Measurements from ENCODE around the gene RFX4.

DNA sequence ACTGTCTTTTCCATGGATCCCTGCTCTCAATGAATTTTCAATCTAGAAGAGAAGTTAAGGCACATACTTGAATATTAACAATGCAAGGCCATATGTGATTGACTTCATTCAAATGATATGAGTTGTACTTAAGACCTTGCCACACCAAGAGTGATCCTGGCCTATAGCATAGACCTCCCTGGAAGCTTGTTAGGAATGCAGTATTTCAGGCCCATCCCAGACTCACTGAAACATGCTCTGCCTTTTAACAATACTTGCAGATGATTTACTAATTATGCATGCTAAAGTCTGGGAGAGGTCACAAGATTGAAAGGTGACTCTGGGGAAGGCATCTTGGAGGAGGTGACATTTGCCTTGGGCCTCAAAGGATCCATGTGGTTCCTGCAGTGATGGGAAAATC is 43.2 kb downstream of the RFX4 start:
- no peak for TF ChIP-seq GATA3 (IDR thresholded peaks at IDR 0.05; ENCODE audit: low read depth, low read length)
- TF ChIP-seq GATA2 (IDR thresholded peaks at IDR 0.05; ENCODE audit: low read depth, low read length) = no peak
